ENCODE results near the gene FFAR3. TPM values are rescaled to one million over a fixed set of nuclear protein-coding genes. Genes with fewer than 3 reads are reported as not detected.

FFAR3 gene
- total RNA-seq, 2 experiments from 2014 or later: 1.1 to 1.2 TPM

DNA sequence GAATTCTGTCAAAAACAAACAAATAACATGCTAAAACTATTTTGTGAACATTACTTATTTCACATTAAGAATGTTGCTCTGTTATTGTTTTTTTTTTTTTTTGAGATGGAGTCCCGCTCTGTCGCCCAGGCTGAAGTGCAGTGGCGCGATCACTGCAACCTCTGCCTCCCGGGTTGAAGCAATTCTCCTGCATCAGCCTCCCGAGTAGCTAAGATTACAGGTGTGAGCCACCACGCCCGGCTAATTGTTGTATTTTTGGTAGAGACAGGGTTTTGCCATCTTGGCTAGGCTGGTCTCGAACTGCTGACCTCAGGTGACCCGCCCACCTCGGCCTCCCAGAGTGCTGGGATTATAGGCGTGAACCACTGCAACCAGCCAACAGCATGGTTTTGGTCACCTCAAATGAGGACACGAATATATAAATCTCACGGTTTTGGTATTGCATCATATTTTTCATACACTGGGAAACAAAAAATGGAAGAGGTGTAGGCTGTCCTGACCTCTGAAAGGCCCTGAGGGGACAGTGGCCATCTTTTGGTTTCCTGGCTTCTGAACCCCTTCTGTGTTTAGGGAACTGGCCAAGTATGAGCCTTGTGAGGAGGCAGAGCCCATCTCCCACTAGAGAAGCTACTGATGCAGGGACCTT lies 38.1 kb downstream of the FFAR3 start:
- Mint-ChIP-seq H3K4me3 (no peak overlapping the region), H3K4me1 (ENCODE audit: low read depth) (no peaks in the 10 kb centered on the region), H3K27me3 (peaks cover 2% of the 10 kb centered on the region), H3K27ac (no peak overlapping the region), H3K36me3 (ENCODE audit: low read depth) (no peaks in the 10 kb centered on the region), H3K9me3 (no peaks in the 10 kb centered on the region)
- ChIA-PET CTCF (interaction anchor here (1.0 kb wide), 1 partner anchor 99 kb away, joined by 3 read pairs; no protein-coding TSS in a partner anchor), POLR2A (no interaction called here)
- DNase-seq (no peak), ATAC-seq (no peak)
- intact Hi-C loops (cut with micrococcal nuclease): no loop called here
- TF ChIP-seq CTCF (IDR thresholded peaks at IDR 0.05): no peak

- no peak for DNase-seq
- Mint-ChIP-seq H3K36me3 (ENCODE audit: low read depth) (no peaks in the 10 kb centered on the region), H3K4me3 (no peak overlapping the region), H3K27ac (no peak overlapping the region), H3K27me3 (peaks cover 2% of the 10 kb centered on the region), H3K4me1 (ENCODE audit: low read depth) (no peaks in the 10 kb centered on the region), H3K9me3 (no peaks in the 10 kb centered on the region)
- POLR2A ChIA-PET: no interaction called here
- intact Hi-C loops (cut with micrococcal nuclease): no loop called here
- no peak for ATAC-seq
- CTCF ChIA-PET: no interaction called here
- no peak for TF ChIP-seq CTCF (IDR thresholded peaks at IDR 0.05)
These were observed 38.8 kb downstream of the FFAR3 start for GRCh38 chr19:35397064-35397463.

DNA sequence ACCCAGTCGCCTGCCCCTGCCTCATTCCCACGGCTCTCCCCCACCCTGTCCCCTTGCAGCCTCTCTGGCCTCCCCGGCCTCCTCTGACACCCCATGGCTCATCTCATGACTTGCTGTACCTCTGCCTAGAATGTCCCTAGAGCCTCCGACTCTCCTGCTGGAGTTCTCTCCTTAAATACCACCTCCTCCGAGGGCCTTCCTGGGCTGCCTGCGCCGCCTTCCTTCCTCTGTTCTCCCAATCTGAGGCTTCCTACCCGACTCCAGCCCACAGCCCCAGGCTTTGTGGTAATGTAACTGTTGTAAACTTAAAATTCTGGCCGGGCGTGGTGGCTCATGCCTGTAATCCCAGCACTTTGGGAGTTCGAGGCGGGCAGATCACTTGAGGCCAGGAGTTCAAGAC lies 40.3 kb downstream of the FFAR3 start:
- ATAC-seq: no peak
- H3K4me1 Mint-ChIP-seq (ENCODE audit: low read depth): no peaks in the 10 kb centered on the region

GRCh38 chr19:35399231-35399630 lies 41.0 kb downstream of the FFAR3 start:
- Mint-ChIP-seq H3K36me3 (ENCODE audit: low read depth) (no peaks in the 10 kb centered on the region), H3K4me3 (no peak overlapping the region), H3K27me3 (peaks cover 2% of the 10 kb centered on the region), H3K9me3 (no peaks in the 10 kb centered on the region), H3K4me1 (ENCODE audit: low read depth) (no peaks in the 10 kb centered on the region), H3K27ac (no peak overlapping the region)
- CTCF ChIA-PET: no interaction called here
- ATAC-seq (no peak), DNase-seq (no peak)
- intact Hi-C loops (cut with micrococcal nuclease): no loop called here
- TF ChIP-seq CTCF (IDR thresholded peaks at IDR 0.05): no peak
- POLR2A ChIA-PET: no interaction called here

More for the DNA sequence above, 40.3 kb downstream of the FFAR3 start:
- no peak overlapping the region for H3K27ac Mint-ChIP-seq
- peaks cover 2% of the 10 kb centered on the region for H3K27me3 Mint-ChIP-seq
- ChIA-PET POLR2A (interaction anchor here (0.7 kb wide), 1 partner anchor 21 kb away, joined by 4 read pairs; no protein-coding TSS in a partner anchor), CTCF (no interaction called here)
- no peak for DNase-seq
- H3K4me3 Mint-ChIP-seq: no peak overlapping the region
- no peak for TF ChIP-seq CTCF (IDR thresholded peaks at IDR 0.05)
- H3K9me3 Mint-ChIP-seq: no peaks in the 10 kb centered on the region
- intact Hi-C loops (cut with micrococcal nuclease): no loop called here
- no peaks in the 10 kb centered on the region for H3K36me3 Mint-ChIP-seq (ENCODE audit: low read depth)

- intact Hi-C loops (cut with micrococcal nuclease): no loop called here
- ChIA-PET POLR2A (no interaction called here), CTCF (no interaction called here)
- H3K4me1 Mint-ChIP-seq (ENCODE audit: low read depth): peaks cover 3% of the 10 kb centered on the region
- no peak for TF ChIP-seq CTCF (IDR thresholded peaks at IDR 0.05)
- no peak for ATAC-seq
- H3K9me3 Mint-ChIP-seq: no peaks in the 10 kb centered on the region
- H3K27ac Mint-ChIP-seq: no peak overlapping the region
- H3K27me3 Mint-ChIP-seq: peaks cover 2% of the 10 kb centered on the region
- H3K36me3 Mint-ChIP-seq (ENCODE audit: low read depth): no peaks in the 10 kb centered on the region
- DNase-seq: no peak
- no peak overlapping the region for H3K4me3 Mint-ChIP-seq
These were observed 41.9 kb downstream of the FFAR3 start for GRCh38 chr19:35399948-35400772.
